T-helper 1 cell treated with Interleukin-12 subunit alpha and Interleukin-12 subunit beta and Interleukin-4 antibody, amounts not matched to agents 30 μg/mL and 1 μg/mL, for 36 hours (primary cell): ENCODE measurements around the gene GLYATL1.

Experiments used
- H3K27ac Mint-ChIP-seq: one replicate; pipeline ENCODE4 v1.8.0; 2021; ENCODE audit warnings: mild to moderate bottlenecking, mixed read lengths
- H3K27me3 Mint-ChIP-seq: one replicate; pipeline ENCODE4 v1.8.0; 2021; ENCODE audit warnings: low read depth, mixed read lengths
- H3K36me3 Mint-ChIP-seq: one replicate; pipeline ENCODE4 v1.8.0; 2021; ENCODE audit warnings: low read depth, mixed read lengths
- H3K4me1 Mint-ChIP-seq: one replicate; pipeline ENCODE4 v1.8.0; 2021; ENCODE audit warnings: low read depth, mixed read lengths
- H3K4me3 Mint-ChIP-seq: one replicate; pipeline ENCODE4 v1.8.0; 2021; ENCODE audit warnings: mild to moderate bottlenecking, moderate library complexity, mixed read lengths
- H3K9me3 Mint-ChIP-seq: one replicate; pipeline ENCODE4 v1.8.0; 2021; ENCODE audit warnings: mixed read lengths

The GLYATL1 gene

GRCh38 chr11:58919561-58919960 is 19.7 kb upstream of the GLYATL1 start:
- peaks cover 8% of the 10 kb centered on the region for H3K9me3 Mint-ChIP-seq

GRCh38 chr11:58919980-58920379 is 19.3 kb upstream of the GLYATL1 start:
- Mint-ChIP-seq H3K27ac (no peak overlapping the region), H3K9me3 (peaks cover 8% of the 10 kb centered on the region), H3K4me1 (peaks cover 11% of the 10 kb centered on the region), H3K27me3 (no peaks in the 10 kb centered on the region), H3K36me3 (no peaks in the 10 kb centered on the region), H3K4me3 (no peak overlapping the region)

More at GRCh38 chr11:58919561-58919960, 19.7 kb upstream of the GLYATL1 start:
- no peak overlapping the region for H3K27ac Mint-ChIP-seq
- no peaks in the 10 kb centered on the region for H3K27me3 Mint-ChIP-seq
- no peaks in the 10 kb centered on the region for H3K36me3 Mint-ChIP-seq
- H3K4me3 Mint-ChIP-seq, result no peak overlapping the region
- H3K4me1 Mint-ChIP-seq, result peaks cover 11% of the 10 kb centered on the region

DNA sequence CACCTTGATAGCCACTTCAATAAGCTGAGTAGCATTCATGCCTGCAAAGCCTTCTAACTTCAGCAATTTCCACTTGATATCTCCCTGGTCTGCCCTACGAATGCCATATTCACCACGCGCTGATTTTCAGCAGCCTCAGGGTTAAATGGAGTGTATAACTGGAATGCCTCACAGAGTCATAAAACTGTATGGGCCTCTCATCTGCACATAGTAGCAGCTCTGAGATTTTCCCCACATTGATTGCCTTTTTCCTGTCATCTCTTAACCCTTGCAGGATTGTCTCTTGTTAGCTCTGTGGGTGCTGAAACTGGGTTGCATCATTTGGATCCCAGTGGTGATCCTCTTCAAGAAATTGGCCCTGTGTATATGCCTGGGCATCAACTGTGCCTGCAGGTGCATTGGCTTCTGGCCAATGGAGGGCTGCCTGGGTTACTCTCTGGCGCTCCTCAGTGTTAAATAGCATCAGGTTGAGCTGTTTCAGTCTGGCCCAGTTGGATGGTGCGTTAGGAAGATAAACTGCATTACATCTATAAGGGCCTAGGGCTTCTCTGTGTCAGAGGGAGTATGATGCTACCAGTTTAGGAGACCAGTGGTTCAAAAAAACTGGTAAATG is 17.4 kb upstream of the GLYATL1 start:
- Mint-ChIP-seq H3K27ac (no peak overlapping the region), H3K4me1 (peaks cover 11% of the 10 kb centered on the region), H3K9me3 (peaks cover 8% of the 10 kb centered on the region), H3K27me3 (no peaks in the 10 kb centered on the region), H3K4me3 (no peak overlapping the region), H3K36me3 (no peaks in the 10 kb centered on the region)

DNA sequence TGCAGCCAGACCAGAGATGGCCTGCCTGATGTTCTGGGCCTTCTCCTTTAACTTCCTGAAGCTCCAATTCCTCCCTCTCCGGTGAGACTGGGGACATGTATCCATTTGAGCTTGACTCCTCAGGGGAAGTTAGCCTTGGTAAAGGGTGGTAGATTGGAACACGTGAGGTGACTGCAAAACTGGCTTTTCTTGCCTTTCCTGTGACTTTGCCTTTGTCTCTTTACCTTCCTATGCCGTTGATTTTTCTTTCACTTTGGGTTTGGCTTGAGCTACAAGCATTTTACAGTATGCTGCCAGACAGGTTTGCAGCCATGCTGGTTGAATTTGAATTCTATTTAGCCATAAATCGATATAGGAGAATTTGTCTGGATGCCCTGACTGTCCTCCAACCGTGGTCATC is 16.8 kb upstream of the GLYATL1 start:
- Mint-ChIP-seq H3K9me3 (peaks cover 3% of the 10 kb centered on the region), H3K27ac (no peak overlapping the region), H3K4me1 (peaks cover 11% of the 10 kb centered on the region), H3K4me3 (no peak overlapping the region), H3K27me3 (peaks cover 1% of the 10 kb centered on the region), H3K36me3 (no peaks in the 10 kb centered on the region)

- H3K27me3 Mint-ChIP-seq, result peaks cover 7% of the 10 kb centered on the region
- H3K27ac Mint-ChIP-seq, result no peak overlapping the region
- no peaks in the 10 kb centered on the region for H3K36me3 Mint-ChIP-seq
- H3K9me3 Mint-ChIP-seq, result no peaks in the 10 kb centered on the region
- H3K4me3 Mint-ChIP-seq, result no peak overlapping the region
- peaks cover 12% of the 10 kb centered on the region for H3K4me1 Mint-ChIP-seq
Measured at GRCh38 chr11:58923300-58923788, 15.9 kb upstream of the GLYATL1 start.

DNA sequence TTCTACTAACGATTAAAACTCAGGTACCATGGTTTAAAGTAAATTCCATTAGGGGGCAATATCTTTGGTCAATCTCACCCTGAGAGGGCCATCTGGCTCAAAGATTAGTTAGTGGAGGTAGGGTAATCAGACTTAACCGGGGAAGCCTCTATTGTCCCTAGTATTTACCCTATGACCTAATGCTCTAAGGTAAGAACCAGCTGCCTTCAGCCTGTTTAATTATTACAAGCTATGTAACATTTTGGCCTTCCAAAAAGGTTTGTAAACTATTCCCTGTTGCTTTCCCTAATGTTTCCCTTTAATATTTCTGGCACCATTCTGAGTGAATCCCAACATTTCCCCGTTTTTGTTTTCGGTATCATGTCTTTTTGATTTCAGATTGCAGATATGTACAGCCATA is 15.1 kb upstream of the GLYATL1 start:
- H3K27me3 Mint-ChIP-seq, result peaks cover 7% of the 10 kb centered on the region
- H3K36me3 Mint-ChIP-seq, result no peaks in the 10 kb centered on the region
- no peaks in the 10 kb centered on the region for H3K9me3 Mint-ChIP-seq
- no peak overlapping the region for H3K4me3 Mint-ChIP-seq
- H3K4me1 Mint-ChIP-seq, result peaks cover 12% of the 10 kb centered on the region
- H3K27ac Mint-ChIP-seq, result no peak overlapping the region

DNA sequence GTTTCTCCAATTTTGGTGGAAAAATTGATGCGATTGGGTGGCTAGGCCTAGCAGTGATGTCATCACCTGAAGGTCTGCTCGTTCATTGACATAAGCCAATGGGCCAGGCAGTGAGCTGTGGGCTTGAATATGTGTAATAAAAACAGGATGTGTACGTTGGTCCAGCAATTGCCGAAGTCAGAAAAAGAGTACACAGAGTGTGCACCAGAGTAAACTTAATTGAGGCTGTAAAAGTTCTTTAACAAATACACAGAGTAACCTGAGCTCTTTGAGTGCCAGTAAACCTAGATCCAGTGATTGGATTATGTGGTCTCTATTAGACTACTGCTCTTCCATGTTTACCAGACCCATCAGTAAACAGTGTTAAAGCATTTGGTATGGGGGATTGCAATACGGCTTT is 13.0 kb upstream of the GLYATL1 start:
- H3K27me3 Mint-ChIP-seq, result peaks cover 7% of the 10 kb centered on the region
- H3K4me1 Mint-ChIP-seq, result peaks cover 12% of the 10 kb centered on the region
- H3K4me3 Mint-ChIP-seq, result no peak overlapping the region
- H3K36me3 Mint-ChIP-seq, result no peaks in the 10 kb centered on the region
- H3K9me3 Mint-ChIP-seq, result no peaks in the 10 kb centered on the region
- no peak overlapping the region for H3K27ac Mint-ChIP-seq

DNA sequence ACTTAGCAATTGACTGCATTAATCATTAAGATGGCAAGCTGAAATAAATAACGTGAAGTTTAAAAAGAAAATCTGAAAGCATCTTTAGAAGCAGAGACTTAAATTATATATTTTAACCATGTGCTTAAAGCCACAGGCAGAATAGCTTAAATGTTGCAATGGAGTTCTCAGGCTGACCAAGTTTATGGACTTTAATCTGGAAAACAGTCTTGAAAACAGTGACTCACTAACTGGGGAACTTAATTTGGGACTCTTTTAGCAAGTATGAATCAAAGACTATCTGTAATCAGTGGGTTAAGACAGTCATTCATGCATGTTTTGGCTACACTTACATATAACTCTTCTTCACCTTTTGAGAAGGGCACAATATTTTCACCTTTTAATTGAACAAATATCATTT is 12.6 kb upstream of the GLYATL1 start:
- peaks cover 7% of the 10 kb centered on the region for H3K27me3 Mint-ChIP-seq
- H3K9me3 Mint-ChIP-seq, result no peaks in the 10 kb centered on the region
- no peak overlapping the region for H3K4me3 Mint-ChIP-seq
- no peak overlapping the region for H3K27ac Mint-ChIP-seq
- H3K36me3 Mint-ChIP-seq, result no peaks in the 10 kb centered on the region
- H3K4me1 Mint-ChIP-seq, result peaks cover 12% of the 10 kb centered on the region

DNA sequence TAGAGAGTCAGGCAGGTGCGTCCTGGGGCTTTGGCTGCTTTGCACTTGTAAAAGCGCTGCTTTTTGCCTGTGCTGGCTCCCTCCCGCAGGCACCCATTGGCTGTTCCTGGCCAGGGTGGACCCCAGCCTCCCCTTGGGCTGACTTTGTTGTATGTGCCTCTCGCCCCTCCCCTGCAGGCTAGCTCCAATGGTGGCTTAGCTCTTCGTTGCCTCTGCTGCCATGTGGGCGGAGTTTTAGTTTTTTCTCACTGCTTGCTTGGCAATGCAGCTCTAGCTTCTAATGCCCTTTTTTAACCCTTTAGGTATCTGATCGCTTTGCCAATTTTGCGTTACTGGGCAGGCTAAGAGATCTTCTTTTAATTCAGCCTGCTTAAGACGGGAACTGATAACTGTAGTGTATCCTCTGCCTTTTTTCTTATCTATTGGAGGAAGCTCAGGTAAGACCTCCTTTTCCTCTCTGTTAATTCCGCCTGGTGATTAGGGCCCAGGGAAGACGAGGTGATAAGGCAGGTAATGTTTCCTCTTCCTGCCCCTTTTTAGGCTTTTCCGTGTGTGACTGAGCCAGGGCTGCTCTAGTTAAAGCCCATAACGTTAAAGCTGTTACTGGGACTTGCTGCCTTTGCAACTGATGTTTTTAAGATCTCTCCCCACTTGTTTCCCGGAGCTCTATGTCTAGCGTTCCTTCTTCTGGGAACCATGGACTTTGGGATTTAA is 11.7 kb upstream of the GLYATL1 start:
- Mint-ChIP-seq H3K27me3 (peaks cover 7% of the 10 kb centered on the region), H3K27ac (no peak overlapping the region), H3K4me1 (peaks cover 12% of the 10 kb centered on the region), H3K9me3 (no peaks in the 10 kb centered on the region), H3K36me3 (no peaks in the 10 kb centered on the region), H3K4me3 (no peak overlapping the region)

GRCh38 chr11:58928107-58928499 is 11.2 kb upstream of the GLYATL1 start:
- H3K9me3 Mint-ChIP-seq, result no peaks in the 10 kb centered on the region
- no peak overlapping the region for H3K27ac Mint-ChIP-seq
- peaks cover 7% of the 10 kb centered on the region for H3K27me3 Mint-ChIP-seq
- H3K4me3 Mint-ChIP-seq, result no peak overlapping the region
- no peaks in the 10 kb centered on the region for H3K36me3 Mint-ChIP-seq
- peaks cover 6% of the 10 kb centered on the region for H3K4me1 Mint-ChIP-seq

- Mint-ChIP-seq H3K4me3 (no peak overlapping the region), H3K27ac (no peak overlapping the region), H3K27me3 (peaks cover 7% of the 10 kb centered on the region), H3K4me1 (peaks cover 2% of the 10 kb centered on the region), H3K36me3 (no peaks in the 10 kb centered on the region), H3K9me3 (no peaks in the 10 kb centered on the region)
Measured at GRCh38 chr11:58928691-58929090, 10.6 kb upstream of the GLYATL1 start.

GRCh38 chr11:58930926-58931325 is 8.4 kb upstream of the GLYATL1 start:
- no peak overlapping the region for H3K4me3 Mint-ChIP-seq
- H3K36me3 Mint-ChIP-seq, result no peaks in the 10 kb centered on the region
- peaks cover 2% of the 10 kb centered on the region for H3K4me1 Mint-ChIP-seq
- no peaks in the 10 kb centered on the region for H3K9me3 Mint-ChIP-seq
- no peak overlapping the region for H3K27ac Mint-ChIP-seq
- H3K27me3 Mint-ChIP-seq, result peaks cover 7% of the 10 kb centered on the region

- H3K27me3 Mint-ChIP-seq, result no peaks in the 10 kb centered on the region
- no peak overlapping the region for H3K27ac Mint-ChIP-seq
- no peaks in the 10 kb centered on the region for H3K4me1 Mint-ChIP-seq
- no peaks in the 10 kb centered on the region for H3K9me3 Mint-ChIP-seq
- no peaks in the 10 kb centered on the region for H3K36me3 Mint-ChIP-seq
- no peak overlapping the region for H3K4me3 Mint-ChIP-seq
Measured at GRCh38 chr11:58933661-58934060, 5.6 kb upstream of the GLYATL1 start.

- no peak overlapping the region for H3K27ac Mint-ChIP-seq
- H3K27me3 Mint-ChIP-seq, result no peaks in the 10 kb centered on the region
- no peaks in the 10 kb centered on the region for H3K4me1 Mint-ChIP-seq
- H3K36me3 Mint-ChIP-seq, result no peaks in the 10 kb centered on the region
- no peak overlapping the region for H3K4me3 Mint-ChIP-seq
- H3K9me3 Mint-ChIP-seq, result no peaks in the 10 kb centered on the region
Measured at GRCh38 chr11:58934945-58935513, 4.3 kb upstream of the GLYATL1 start.

DNA sequence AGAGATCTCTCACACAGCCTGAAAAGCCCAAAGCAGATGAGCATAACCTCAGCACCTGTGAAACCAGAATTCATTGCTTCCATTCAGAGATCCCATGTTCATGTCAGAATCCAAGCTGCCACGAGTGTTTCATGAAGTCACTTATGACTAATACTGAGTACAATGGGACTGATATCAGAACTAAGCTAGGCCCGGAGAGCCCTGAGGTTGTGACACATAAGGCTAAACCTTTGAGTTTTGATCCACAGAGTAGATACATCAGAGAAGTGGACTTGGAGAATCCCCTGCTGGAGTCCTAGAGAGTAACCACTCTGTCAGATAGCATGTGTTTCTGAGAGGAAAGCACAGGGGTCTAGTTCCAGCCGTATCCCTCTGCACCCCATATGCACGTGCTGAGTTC is 890 bp upstream of the GLYATL1 start:
- no peaks in the 10 kb centered on the region for H3K4me1 Mint-ChIP-seq

More for the DNA sequence above, 890 bp upstream of the GLYATL1 start:
- no peaks in the 10 kb centered on the region for H3K36me3 Mint-ChIP-seq
- H3K4me3 Mint-ChIP-seq, result no peak overlapping the region
- H3K27ac Mint-ChIP-seq, result no peak overlapping the region
- no peaks in the 10 kb centered on the region for H3K9me3 Mint-ChIP-seq
- peaks cover 4% of the 10 kb centered on the region for H3K27me3 Mint-ChIP-seq
